Measurements from ENCODE around the gene DVL2.

DVL2 gene

GRCh38 chr17:7234083-7234951, at the start of gene DVL2:
DVL2 (minus strand) TSS chr17:7234517; CDS start chr17:7234262, 255 bp downstream.
- peak; percentile 93 to 95 for DNase-seq (ENCODE audit: low read depth in 2 of 2)

GRCh38 chr17:7283471-7284216, 49.3 kb upstream of the DVL2 start:
- DNase-seq (ENCODE audit: low read depth in 2 of 2): no peak

- no peak for DNase-seq (ENCODE audit: low read depth in 2 of 2)
Observed at GRCh38 chr17:7282752-7283321, 48.5 kb upstream of the DVL2 start.

GRCh38 chr17:7281953-7282751, 47.8 kb upstream of the DVL2 start:
- DNase-seq (ENCODE audit: low read depth in 2 of 2): no peak

- peak; percentile 89 to 90 for DNase-seq (ENCODE audit: low read depth in 2 of 2)
Observed at GRCh38 chr17:7281074-7281952, 47.0 kb upstream of the DVL2 start, which contains the start of gene SLC2A4. SLC2A4 (plus strand) TSS chr17:7281718; CDS start chr17:7281935, 217 bp downstream.

DNA sequence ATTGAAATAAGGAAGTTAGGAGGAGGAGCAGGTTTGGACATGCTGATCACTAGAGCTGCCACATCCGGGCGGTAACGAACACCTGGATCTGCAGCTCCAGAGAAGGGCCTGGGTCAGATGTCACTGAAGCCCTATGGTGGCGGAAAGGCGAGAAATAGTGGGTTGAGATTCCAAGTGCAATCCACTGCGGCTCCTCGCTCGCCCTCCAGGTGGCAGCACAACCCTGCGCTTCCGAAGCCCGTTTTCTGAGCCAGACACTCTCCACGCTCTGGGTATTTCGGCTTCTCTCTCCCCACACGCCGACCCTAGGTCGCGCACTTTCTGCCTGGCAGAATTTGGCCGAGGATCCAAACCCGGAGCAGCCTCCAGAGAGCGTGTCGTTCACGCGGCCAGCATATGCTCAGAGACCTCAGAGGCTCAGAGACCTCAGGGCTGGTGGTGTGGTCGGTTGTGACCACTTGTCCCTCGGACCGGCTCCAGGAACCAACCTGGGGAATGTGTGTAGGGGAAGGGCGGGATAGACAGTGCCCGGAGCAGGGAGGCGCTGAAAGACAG, 46.3 kb upstream of the DVL2 start:
- DNase-seq (ENCODE audit: low read depth in 2 of 2): peak; percentile 79 to 80

DNA sequence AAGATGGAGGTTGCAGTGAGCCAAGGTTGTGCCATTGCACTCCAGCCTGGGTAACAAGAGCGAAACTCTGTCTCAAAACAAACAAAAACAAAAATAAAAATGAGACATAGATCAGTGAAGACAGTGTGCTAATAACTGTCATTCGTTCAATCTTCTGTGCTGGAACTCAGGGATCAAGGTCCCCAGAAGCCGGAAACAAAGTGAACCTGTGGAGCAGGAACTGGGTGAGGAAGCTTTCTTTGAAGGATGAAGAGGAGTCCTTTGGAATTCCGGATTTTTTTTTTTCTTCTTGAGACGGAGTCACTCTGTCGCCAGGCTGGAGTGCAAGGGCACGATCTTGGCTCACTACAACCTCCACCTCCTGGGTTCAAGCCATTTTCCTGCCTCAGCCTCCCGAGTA, 45.1 kb upstream of the DVL2 start:
- no peak for DNase-seq (ENCODE audit: low read depth in 2 of 2)

DNA sequence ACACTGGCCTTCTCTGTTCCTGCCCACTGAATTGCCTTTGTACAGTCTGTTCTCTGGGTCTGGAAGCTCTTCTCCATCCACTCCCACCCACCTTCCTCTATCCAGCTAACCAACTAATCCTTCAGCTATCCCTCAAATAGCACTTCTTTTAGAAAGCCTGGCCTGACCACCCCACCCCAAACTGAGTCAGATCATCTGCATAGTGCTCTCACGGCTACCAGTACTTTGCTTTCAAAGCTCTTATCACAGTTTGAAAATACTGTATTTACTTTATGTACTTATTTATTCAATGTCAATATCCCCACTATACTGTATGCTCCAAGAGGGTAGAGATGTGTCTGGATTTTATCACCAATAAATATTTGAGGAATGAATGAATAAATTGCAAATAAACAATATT, 32.5 kb upstream of the DVL2 start:
- no peak for DNase-seq (ENCODE audit: low read depth in 2 of 2)

DNA sequence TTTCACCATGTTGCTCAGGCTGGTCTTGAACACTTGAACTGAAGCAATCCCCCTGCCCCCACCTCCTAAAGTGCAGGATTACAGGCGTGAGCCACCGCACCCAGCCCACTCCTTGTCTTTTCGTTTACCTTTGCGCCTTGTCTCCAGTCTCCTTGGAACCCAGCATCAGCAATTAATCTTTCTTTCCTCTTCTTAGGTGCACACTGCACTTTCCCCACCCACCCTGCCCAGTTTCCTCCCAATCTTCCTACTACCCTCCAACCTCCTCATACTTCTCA, 29.4 kb upstream of the DVL2 start:
- DNase-seq (ENCODE audit: low read depth in 2 of 2): no peak

GRCh38 chr17:7262935-7263800, 28.9 kb upstream of the DVL2 start:
- DNase-seq (ENCODE audit: low read depth in 2 of 2): no peak

DNA sequence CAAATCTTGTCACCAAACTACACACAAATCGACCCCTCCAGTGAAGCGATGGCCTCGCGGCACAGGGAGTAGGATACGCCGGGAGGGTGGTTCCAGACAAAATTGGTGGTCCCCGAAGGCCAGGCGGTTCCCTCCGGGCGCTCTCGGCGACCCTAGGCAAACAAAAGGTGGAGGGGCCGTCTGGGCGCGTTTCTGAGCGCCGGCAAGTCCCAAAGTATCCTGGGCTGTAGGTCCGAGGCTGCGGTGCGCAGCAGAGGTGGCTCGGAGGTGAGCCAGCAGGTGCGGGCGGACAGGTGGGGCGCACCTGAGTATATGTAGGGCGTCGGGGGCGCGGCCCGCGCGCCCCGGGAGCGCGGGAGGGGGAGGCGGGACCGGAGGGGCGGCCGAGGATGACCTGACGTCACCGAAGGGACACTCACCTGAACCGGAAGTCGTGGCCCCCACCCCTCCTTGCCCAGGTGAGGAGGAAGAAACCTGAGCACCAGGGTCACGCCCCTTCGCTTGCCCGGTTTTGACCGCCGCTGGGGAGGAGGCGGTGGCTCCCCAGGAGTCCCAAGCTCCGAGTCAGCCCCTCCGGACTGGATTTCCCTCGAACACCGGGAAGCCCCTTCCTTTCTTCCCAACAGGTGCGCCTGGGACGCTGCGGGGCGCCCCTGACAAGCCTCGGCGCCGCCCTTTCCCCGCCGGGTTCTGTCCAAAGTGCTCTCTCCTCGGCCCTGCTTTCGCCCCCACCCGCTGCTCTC, 28.0 kb upstream of the DVL2 start, which contains the start of gene CLDN7:
Gene CLDN7, minus strand, starts transcription at position 287 of the 743 bp plus-strand sequence. CDS start 435 bp downstream, outside the sequence.
- DNase-seq (ENCODE audit: low read depth in 2 of 2): no peak

DNA sequence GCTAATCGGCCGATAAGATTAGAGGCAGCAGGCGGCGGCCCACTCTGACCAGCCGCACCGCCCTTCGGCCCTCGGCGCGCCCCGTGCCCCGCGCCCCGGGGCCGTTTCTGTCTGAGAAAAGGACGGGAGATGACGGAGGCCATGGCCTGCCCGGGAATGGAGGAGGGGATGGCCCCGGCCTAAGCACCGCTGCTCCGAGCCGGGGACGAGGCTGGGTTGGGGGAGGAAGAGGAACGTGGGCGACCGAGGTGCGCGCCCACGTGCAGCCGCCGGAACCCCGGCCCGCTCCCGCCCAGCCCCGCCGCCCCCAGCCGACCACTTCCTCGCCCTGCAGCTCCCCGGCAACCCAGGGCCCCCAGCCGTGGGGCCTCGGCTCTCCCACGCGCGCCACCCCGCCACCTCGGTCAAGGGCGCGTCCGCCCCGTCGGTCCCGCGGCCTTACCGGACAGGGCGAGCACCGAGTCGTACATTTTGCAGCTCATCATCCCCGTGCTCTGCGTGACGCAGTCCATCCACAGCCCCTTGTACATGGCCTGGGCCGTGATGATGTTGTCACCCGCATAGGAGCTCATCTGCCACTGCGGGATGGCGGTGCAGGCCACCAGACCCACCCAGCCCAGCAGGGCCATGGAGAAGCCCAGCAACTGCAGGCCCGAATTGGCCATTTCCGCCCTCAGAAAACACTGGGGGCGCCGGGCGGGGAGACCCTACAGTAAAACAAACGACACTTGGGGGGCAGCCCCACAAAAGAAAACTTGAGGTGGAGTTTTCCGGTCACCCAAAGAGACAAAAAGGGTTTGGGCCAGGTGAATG, 27.3 kb upstream of the DVL2 start:
- no peak for DNase-seq (ENCODE audit: low read depth in 2 of 2)

DNA sequence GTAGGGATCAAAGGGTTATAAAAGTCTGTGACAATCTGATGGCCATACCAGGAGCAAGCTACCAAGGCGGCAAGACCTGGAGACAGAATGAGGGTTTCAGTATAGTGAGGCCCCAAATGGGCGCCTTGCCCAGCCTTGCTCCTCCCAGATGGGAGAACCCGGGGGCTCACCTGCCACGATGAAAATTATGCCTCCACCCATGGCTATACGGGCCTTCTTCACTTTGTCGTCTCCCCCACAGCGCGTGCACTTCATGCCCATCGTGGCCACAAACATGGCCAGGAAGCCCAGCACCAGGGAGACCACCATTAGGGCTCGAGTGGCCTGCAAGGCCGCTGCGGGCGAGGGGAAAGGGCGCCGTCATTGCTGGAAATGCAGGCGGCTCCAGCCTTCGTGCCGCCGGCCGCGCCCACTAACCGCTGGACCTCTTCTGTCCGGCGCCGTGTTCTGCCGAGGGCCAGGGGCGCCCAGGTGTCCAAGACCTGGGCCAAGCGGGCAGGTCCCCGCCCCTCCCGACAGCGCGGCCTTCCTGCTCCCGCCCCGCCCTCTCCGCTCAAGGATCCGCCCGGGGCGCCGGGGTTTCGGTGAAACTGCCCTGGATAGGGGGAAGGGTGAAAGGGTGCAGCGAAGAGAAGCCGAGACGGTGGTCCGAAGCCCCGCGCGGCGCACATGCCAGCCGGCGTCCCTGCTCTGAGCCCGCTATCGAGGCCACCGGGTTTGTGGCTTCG, 26.5 kb upstream of the DVL2 start:
- DNase-seq (ENCODE audit: low read depth in 2 of 2): no peak

DNA sequence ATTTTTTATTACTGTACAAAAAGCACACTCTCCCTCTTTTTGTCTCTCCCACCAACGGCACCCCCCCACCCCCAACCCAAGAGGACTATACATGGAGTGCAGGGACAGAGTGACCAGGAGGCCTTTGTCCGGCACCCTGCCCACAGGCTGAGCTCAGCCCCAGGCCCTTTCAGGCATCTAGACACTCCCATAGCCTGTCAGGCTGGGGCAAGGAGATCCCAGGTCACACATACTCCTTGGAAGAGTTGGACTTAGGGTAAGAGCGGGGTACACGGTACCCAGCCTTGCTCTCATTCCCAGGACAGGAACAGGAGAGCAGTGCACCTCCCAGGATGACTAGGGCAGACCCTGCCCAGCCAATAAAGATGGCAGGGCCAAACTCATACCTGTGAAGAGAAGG, 25.8 kb upstream of the DVL2 start:
- no peak for DNase-seq (ENCODE audit: low read depth in 2 of 2)

- no peak for DNase-seq (ENCODE audit: low read depth in 2 of 2)
Observed at GRCh38 chr17:7259555-7259889, 25.2 kb upstream of the DVL2 start.

GRCh38 chr17:7258731-7259554, 24.6 kb upstream of the DVL2 start:
- no peak for DNase-seq (ENCODE audit: low read depth in 2 of 2)

Data from stimulated activated CD4-positive, alpha-beta T cell treated with anti-CD3 and anti-CD28 coated beads, Interleukin-4, amount 100 ng/mL, for 48 hours (primary cell).